HG03139 (cell line): ENCODE measurements around the gene WDR6.
"Not testable (repeated sequence)": the region's sequence is repeated elsewhere in the genome, so short reads cannot be mapped to it uniquely, and the experiment has no call there.

Experiments
- ATAC-seq: cut with Tn5 transposase; IDR thresholded peaks from one replicate; pipeline ENCODE4 v1.9.1; 2021; ENCODE audit not compliant: unreplicated experiment

WDR6 gene

GRCh38 chr3:48990636-48991469, 16.3 kb upstream of the WDR6 start:
- ATAC-seq, result no peak

GRCh38 chr3:48991851-48992545, 15.2 kb upstream of the WDR6 start:
- ATAC-seq, result no peak

- no peak for ATAC-seq
Measured at GRCh38 chr3:48993834-48994233, 13.4 kb upstream of the WDR6 start.

GRCh38 chr3:48996640-48997039, 10.6 kb upstream of the WDR6 start:
- no peak for ATAC-seq

- ATAC-seq, result no peak
Measured at GRCh38 chr3:48997102-48997635, 10.0 kb upstream of the WDR6 start.

- ATAC-seq, result no peak
Measured at GRCh38 chr3:48997714-48998637, 9.2 kb upstream of the WDR6 start.

- ATAC-seq, result no peak
Measured at GRCh38 chr3:48999085-48999858, 7.9 kb upstream of the WDR6 start.

GRCh38 chr3:49001155-49001554, 6.0 kb upstream of the WDR6 start:
- ATAC-seq, result no peak

GRCh38 chr3:49004352-49005302, 2.6 kb upstream of the WDR6 start:
- no peak for ATAC-seq

GRCh38 chr3:49005303-49005680, 1.9 kb upstream of the WDR6 start:
- no peak for ATAC-seq

GRCh38 chr3:49005998-49006397, 1.2 kb upstream of the WDR6 start:
- ATAC-seq, result no peak

GRCh38 chr3:49006408-49007067, 653 bp upstream of the WDR6 start:
- no peak for ATAC-seq

GRCh38 chr3:49007771-49008528, 759 bp downstream of the WDR6 start:
- peak; percentile 26 for ATAC-seq

GRCh38 chr3:49008627-49009026, 1.4 kb downstream of the WDR6 start:
- not testable (repeated sequence) for ATAC-seq

- no peak for ATAC-seq
Measured at GRCh38 chr3:49009396-49009795, 2.2 kb downstream of the WDR6 start.

GRCh38 chr3:49012441-49013017, 5.3 kb downstream of the WDR6 start:
- ATAC-seq, result no peak

GRCh38 chr3:49013113-49013737, 6.0 kb downstream of the WDR6 start:
- no peak for ATAC-seq
